Measurements from ENCODE around the gene CSTF1.
"Not testable (repeated sequence)": the region's sequence is repeated elsewhere in the genome, so short reads cannot be mapped to it uniquely, and the experiment has no call there.

CSTF1 gene

DNA sequence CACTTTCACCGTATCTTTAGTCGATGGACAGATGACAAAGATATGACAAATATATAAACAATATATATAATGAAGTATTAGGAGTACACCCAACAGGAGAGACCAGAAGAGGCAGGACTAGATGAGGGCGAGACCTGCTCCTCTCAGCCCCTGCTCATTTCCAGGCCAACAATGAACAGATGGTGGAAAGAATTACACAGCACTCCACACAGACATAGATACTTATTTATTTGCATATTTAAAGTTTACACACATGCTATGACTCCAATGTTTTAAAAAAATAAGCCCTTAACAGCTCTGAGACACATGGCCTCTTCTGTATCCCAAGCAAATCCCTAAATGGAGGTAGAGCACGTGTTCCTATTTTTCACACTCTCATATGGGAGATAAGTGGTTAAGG lies 23.3 kb upstream of the CSTF1 start:
- DNase-seq (ENCODE audit: low read depth in 2 of 2) = no peak

GRCh38 chr20:56371977-56372376 lies 20.5 kb upstream of the CSTF1 start:
- DNase-seq (ENCODE audit: low read depth in 2 of 2) = no peak

GRCh38 chr20:56372850-56373249 lies 19.6 kb upstream of the CSTF1 start:
- no peak for DNase-seq (ENCODE audit: low read depth in 2 of 2)

- no peak for DNase-seq (ENCODE audit: low read depth in 2 of 2)
Observed at GRCh38 chr20:56373942-56374341, 18.5 kb upstream of the CSTF1 start.

DNA sequence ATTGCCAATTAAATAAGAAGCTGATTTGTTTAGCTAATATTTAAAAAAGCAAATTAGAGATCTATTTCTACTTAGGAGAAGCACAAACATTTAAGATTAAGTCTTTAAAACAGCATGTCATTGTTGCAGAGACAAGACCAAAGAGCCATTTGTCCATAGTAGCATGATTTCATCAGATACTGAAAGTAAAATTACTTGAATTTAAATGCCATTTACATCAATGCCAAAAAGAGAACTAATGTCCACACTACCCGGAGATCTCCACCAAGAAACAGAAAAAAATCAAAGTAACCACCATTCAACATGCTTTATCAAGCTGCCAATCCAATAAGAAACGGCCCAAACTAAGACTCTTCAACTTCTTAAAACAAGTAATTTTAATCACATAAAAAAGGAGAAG lies 16.1 kb upstream of the CSTF1 start:
- no peak for DNase-seq (ENCODE audit: low read depth in 2 of 2)

DNA sequence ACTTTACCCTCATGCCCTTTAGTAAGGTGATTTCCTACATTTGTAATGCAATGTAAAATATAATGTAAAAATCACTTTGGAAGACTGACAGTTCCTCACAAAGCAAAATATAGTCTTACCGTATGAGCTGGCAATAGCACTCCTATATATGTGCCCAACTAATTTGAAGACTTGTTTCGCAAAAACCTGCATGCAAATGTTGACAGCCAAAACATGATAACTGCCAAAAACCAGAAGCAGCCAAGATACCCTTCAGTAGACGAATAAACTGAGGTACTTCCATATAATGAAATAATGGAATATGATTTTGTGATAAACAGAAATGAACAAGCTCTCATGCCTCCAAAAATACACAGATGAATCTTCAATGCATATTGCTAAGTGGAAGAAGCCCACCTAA lies 14.1 kb upstream of the CSTF1 start:
- no peak for DNase-seq (ENCODE audit: low read depth in 2 of 2)

- no peak for DNase-seq (ENCODE audit: low read depth in 2 of 2)
Observed at GRCh38 chr20:56380375-56380774, 12.1 kb upstream of the CSTF1 start.

GRCh38 chr20:56381501-56381900 lies 10.9 kb upstream of the CSTF1 start:
- DNase-seq (ENCODE audit: low read depth in 2 of 2) = no peak

DNA sequence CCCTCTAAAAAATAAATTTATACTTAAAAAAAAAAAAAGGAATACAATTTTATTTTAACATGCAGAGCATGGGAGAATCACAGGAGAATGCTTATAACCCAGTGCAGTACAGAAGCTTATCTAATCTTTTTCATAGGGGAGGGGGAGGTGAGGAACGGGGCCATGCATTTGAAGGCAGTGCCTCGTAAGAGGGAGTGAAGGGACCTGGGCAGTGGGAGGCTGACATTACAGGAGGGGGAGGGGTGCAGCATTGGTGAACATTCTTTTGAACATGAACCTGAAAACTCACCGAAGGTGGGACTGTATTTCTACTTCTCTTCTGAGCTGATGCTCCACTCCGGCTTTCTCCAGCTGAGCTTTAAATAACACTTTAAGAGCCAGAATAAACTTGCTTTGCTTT lies 9.7 kb upstream of the CSTF1 start:
- no peak for DNase-seq (ENCODE audit: low read depth in 2 of 2)

GRCh38 chr20:56383334-56383733 lies 9.1 kb upstream of the CSTF1 start:
- no peak for DNase-seq (ENCODE audit: low read depth in 2 of 2)

GRCh38 chr20:56385130-56385529 lies 7.3 kb upstream of the CSTF1 start:
- no peak for DNase-seq (ENCODE audit: low read depth in 2 of 2)

DNA sequence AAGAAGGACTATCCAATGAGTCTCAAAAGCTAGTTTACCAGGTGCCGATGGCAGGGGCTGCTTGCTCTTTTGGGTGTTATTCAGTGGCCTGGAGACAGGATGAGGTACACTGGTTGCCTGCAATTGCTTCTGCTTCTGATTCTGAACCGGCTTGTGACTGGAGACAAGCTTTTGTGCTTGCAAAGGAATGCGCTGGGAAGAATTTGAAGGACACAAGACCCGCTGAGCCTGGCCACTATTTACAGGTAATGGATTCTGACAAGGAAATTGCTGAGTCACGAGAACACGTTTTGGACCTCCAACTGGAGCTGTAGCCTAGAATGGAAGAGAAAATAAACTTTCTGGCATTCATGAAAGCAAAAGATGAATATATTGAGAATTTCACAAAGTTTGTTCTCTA lies 6.2 kb upstream of the CSTF1 start:
- DNase-seq (ENCODE audit: low read depth in 2 of 2) = no peak

- no peak for DNase-seq (ENCODE audit: low read depth in 2 of 2)
Observed at GRCh38 chr20:56388882-56389281, 3.6 kb upstream of the CSTF1 start.

- no peak for DNase-seq (ENCODE audit: low read depth in 2 of 2)
Observed at GRCh38 chr20:56389807-56390206, 2.6 kb upstream of the CSTF1 start.

DNA sequence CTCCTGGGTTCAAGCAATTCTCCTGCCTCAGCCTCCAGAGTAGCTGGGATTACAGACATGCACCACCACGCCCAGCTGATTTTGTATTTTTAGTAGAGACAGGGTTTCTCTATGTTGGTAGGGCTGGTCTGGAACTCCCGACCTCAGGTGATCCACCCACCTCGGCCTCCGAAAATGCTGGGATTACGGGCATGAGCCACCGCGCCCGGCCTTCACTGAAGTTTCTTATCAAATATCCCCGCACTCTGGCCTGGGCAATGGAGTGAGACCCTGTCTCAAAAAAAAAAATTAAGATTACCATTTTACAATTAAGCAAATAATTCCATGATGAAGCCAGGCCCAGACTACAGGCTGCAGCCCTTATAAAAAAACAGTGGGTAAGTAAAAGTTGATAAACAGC lies 2.0 kb upstream of the CSTF1 start:
- DNase-seq (ENCODE audit: low read depth in 2 of 2) = not testable (repeated sequence)

GRCh38 chr20:56391037-56391436 lies 1.4 kb upstream of the CSTF1 start:
- DNase-seq (ENCODE audit: low read depth in 2 of 2) = no peak

GRCh38 chr20:56391596-56392131 lies 781 bp upstream of the CSTF1 start:
- no peak for DNase-seq (ENCODE audit: low read depth in 2 of 2)

DNA sequence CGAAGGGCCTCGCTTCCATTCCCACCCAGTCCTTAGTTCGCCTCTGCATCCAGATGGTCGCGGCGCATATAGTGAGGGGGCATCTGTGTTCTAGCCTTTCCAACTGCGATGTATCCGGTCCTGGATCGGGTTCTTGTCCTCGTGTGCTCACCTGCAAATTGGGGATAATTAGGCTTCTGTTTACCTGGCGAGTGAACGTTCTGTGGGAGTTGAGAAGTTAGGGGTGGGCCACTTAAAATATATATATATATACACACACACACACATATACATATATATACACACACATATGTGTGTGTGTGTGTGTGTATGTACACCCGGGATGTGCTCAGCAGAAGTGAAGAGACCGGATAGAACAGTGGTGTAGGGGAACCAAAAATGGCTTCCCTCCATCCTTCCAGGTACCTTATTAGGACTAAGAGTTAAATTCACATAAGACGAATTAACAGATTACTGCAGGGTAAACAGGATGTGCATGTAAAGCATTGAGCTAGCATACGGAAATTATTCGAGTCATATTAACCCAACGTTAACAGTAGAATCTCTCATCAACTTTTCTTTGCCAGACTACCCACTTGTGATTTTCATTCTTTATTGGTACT lies 537 bp downstream of the CSTF1 start:
- no peak for DNase-seq (ENCODE audit: low read depth in 2 of 2)

DNA sequence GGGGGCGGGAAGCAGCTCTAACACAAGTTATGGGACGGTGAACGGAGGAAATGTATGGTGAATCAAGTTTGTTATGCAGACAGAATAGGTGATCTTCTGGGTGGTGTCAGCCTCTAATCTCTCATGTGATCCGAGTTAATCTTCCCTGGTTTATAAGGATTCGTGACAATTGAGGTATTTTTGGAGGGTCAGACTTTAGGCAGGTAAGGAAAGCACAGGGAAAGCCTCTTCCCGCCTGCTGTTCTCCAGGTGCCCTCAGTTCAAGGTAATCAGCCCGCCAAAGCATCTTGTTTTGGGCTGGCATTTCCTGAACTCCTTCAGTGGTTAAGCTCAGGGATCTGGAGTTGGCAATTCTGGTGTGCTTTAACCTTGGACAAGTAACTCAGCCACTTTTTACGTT lies 1.2 kb downstream of the CSTF1 start:
- DNase-seq (ENCODE audit: low read depth in 2 of 2) = no peak

DNA sequence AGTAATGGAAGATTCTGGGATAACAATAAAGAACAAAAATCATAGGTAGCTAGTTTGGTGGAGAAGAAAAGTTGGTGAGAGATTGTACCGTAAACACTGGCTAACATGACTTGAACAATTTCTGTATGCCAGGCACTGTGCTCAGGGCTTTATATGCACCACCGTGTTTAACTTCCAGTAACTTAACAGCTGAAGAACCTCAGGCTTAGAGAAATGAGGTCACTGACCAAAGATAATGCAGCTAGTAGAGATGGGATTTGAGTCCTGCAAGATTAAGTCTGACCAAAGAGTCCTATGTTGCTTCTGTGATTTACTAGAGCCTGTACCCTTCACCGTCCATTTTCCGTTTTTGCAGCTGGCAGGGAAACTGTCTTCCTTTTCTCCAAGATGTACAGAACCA lies 2.7 kb downstream of the CSTF1 start:
- no peak for DNase-seq (ENCODE audit: low read depth in 2 of 2)

DNA sequence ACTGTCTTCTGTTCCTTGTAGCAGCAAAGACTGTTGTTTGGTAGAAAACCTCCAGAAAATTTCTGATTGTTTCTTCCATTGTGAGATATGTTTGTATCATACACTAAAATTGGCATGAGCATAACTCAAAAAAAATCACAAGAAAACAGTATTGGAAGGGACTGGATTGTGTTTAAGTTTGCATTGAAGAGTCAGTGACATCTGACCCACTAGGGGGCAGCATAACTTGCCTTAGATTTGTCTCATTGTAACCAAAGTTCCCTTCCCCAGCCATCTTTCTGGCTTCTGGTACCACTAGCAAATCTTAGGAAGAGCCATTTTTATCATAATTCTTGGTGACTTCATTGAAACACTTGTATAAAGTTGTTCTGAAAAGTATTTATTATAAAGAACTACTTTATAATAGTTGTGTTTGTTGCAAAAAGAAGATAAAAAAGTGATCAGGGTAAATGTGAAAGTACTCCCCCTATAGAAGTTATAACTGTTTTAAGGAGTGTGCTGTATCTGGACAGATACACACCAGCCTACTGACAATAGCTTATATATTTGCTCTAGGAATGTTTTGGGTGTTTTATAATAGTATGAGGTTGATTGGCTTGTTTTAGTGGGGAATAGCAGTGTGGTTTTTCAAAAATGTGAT lies 7.7 kb downstream of the CSTF1 start:
- DNase-seq (ENCODE audit: low read depth in 2 of 2) = peak in 1 of 2 donors; percentile 51

- DNase-seq (ENCODE audit: low read depth in 2 of 2) = no peak
Observed at GRCh38 chr20:56403465-56403864, 11.0 kb downstream of the CSTF1 start.

DNA sequence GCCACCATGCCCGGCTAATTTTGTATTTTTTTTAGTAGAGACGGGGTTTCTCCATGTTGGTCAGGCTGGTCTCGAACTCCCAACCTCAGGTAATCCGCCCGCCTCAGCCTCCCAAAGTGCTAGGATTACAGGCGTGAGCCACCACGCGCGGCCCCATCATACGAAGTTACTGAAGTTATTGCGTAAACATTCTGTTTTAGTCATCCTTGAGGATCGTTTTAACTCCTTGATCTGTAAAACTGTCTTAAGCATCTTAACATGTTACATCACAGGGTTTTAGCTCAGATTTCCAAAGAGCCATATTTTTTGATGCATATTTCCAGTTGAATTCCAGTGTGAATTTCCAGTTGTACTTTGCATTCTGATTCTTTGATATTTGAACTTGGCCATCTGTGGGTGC lies 12.9 kb downstream of the CSTF1 start:
- not testable (repeated sequence) for DNase-seq (ENCODE audit: low read depth in 2 of 2)

DNA sequence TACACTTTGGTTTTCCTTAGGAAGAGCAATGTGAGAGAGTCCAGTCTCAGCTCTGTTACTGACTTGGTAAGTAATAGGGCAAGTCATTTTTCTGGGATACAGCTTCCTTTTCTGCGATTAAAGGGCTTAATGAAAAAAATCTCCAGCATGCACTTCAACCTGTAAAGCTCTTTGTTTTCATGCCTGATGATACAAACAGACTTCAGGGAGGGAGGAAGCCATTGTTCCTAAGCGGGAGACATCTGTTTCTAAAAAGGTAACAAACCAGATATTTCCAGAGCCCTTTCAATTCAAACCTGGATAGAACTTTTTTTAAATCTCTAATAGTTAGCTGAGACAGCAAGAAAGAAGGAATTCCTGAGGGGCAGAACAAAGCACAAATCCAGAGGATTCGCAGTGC lies 14.5 kb downstream of the CSTF1 start:
- no peak for DNase-seq (ENCODE audit: low read depth in 2 of 2)
